GM19467 (cell line): ENCODE data around the gene EPHB3.

ENCODE experiments used
- ATAC-seq: cut with Tn5 transposase; IDR thresholded peaks from one replicate; pipeline ENCODE4 v1.9.1; 2021; ENCODE audit warnings: mild to moderate bottlenecking, moderate library complexity; ENCODE audit not compliant: unreplicated experiment

The EPHB3 gene

GRCh38 chr3:184578218-184578617 is 16.6 kb downstream of the EPHB3 start:
- ATAC-seq: no peak

- no peak for ATAC-seq
Measured at GRCh38 chr3:184578822-184579221, 17.2 kb downstream of the EPHB3 start.

- no peak for ATAC-seq
Measured at GRCh38 chr3:184579513-184579912, 17.9 kb downstream of the EPHB3 start.

- ATAC-seq: no peak
Measured at GRCh38 chr3:184580376-184580775, 18.8 kb downstream of the EPHB3 start.

- ATAC-seq: no peak
Measured at GRCh38 chr3:184581331-184581855, 19.8 kb downstream of the EPHB3 start.

- no peak for ATAC-seq
Measured at GRCh38 chr3:184582646-184583577, 21.3 kb downstream of the EPHB3 start.

GRCh38 chr3:184583578-184584451 is 22.2 kb downstream of the EPHB3 start:
- no peak for ATAC-seq

- no peak for ATAC-seq
Measured at GRCh38 chr3:184584464-184584891, 22.9 kb downstream of the EPHB3 start.

GRCh38 chr3:184585545-184585944 is 24.0 kb downstream of the EPHB3 start:
- ATAC-seq: no peak

GRCh38 chr3:184586851-184587250 is 25.3 kb downstream of the EPHB3 start:
- ATAC-seq: no peak

GRCh38 chr3:184588776-184589175 is 27.2 kb downstream of the EPHB3 start:
- no peak for ATAC-seq

- ATAC-seq: no peak
Measured at GRCh38 chr3:184590795-184591194, 29.2 kb downstream of the EPHB3 start.

- no peak for ATAC-seq
Measured at GRCh38 chr3:184591789-184592188, 30.2 kb downstream of the EPHB3 start.

GRCh38 chr3:184592371-184593219 is 31.0 kb downstream of the EPHB3 start:
- ATAC-seq: no peak

- no peak for ATAC-seq
Measured at GRCh38 chr3:184593220-184593927, 31.8 kb downstream of the EPHB3 start.

- ATAC-seq: no peak
Measured at GRCh38 chr3:184593928-184594303, 32.3 kb downstream of the EPHB3 start.

GRCh38 chr3:184594371-184595001 is 32.9 kb downstream of the EPHB3 start:
- ATAC-seq: no peak

- ATAC-seq: no peak
Measured at GRCh38 chr3:184595726-184596125, 34.1 kb downstream of the EPHB3 start.

- no peak for ATAC-seq
Measured at GRCh38 chr3:184596233-184596632, 34.6 kb downstream of the EPHB3 start.
